PFSK-1 (cell line): ENCODE data around the gene CEACAM19.

Experiments used
- POLR2AphosphoS5 ChIP-seq: IDR thresholded peaks from 2 replicates; pipeline ENCODE4 v1.6.1; 2012; ENCODE audit warnings: low read depth, mild to moderate bottlenecking, control low read depth, low read length, moderate library complexity
- TAF1 ChIP-seq: IDR thresholded peaks from 2 replicates; pipeline ENCODE4 v1.6.1; 2012; ENCODE audit warnings: low read length, control low read depth, borderline replicate concordance; ENCODE audit not compliant: insufficient read depth

DNA sequence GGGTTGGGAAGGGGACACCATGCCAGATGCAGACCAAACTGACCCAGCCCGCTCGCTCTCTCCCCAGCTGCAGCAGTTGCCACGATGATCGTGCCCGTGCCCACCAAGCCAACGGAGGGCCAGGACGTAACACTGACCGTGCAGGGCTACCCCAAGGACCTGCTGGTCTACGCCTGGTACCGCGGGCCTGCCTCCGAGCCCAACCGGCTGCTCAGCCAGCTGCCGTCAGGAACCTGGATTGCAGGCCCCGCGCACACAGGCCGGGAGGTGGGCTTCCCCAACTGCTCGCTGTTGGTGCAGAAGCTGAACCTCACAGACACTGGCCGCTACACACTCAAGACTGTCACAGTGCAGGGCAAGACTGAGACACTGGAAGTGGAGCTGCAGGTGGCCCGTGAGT lies 36.5 kb downstream of the CEACAM19 start:
- no peak for TF ChIP-seq TAF1
- TF ChIP-seq POLR2AphosphoS5, result no peak
